GM19328 (cell line): ENCODE data around the gene NELFA.

Source experiments
- ATAC-seq: cut with Tn5 transposase; IDR thresholded peaks from one replicate; pipeline ENCODE4 v1.9.1; 2021; ENCODE audit warnings: mild to moderate bottlenecking, moderate library complexity; ENCODE audit not compliant: unreplicated experiment

NELFA gene

GRCh38 chr4:1940566-1940965 lies 68.2 kb downstream of the NELFA start:
- no peak for ATAC-seq

GRCh38 chr4:1939664-1940509 lies 68.9 kb downstream of the NELFA start:
- no peak for ATAC-seq

GRCh38 chr4:1938027-1938426 lies 70.7 kb downstream of the NELFA start:
- no peak for ATAC-seq

GRCh38 chr4:1937550-1937949 lies 71.2 kb downstream of the NELFA start:
- no peak for ATAC-seq

- no peak for ATAC-seq
Measured at GRCh38 chr4:1933700-1934099, 75.1 kb downstream of the NELFA start.

GRCh38 chr4:1932736-1933135 lies 76.0 kb downstream of the NELFA start:
- ATAC-seq = no peak
